Large intestine (tissue), 3 donors: ENCODE data around the gene ATP11B. TPM values are rescaled to one million over a fixed set of nuclear protein-coding genes. Genes with fewer than 3 reads are reported as not detected.

ENCODE experiments used
- DNase-seq, 2 donors: peaks; one replicate each; pipeline versions ENCODE4 v3.0.0 to v3.0.0-alpha.2; 2013
- H3K27ac ChIP-seq: one replicate; pipeline ENCODE4 v1.5.1; 2013; ENCODE audit warnings: low read length
- H3K27me3 ChIP-seq: 2 replicates; pipeline ENCODE4 v1.6.1; 2013; ENCODE audit warnings: low read length; ENCODE audit not compliant: control insufficient read depth, insufficient read depth
- H3K36me3 ChIP-seq: 2 replicates; pipeline ENCODE4 v1.6.1; 2013; ENCODE audit warnings: low read length; ENCODE audit not compliant: control insufficient read depth, insufficient read depth
- H3K4me1 ChIP-seq: one replicate; pipeline ENCODE4 v1.6.1; 2013; ENCODE audit warnings: low read length; ENCODE audit not compliant: control insufficient read depth, insufficient read depth
- H3K4me3 ChIP-seq: one replicate; pipeline ENCODE4 v1.5.1; 2013; ENCODE audit warnings: low read length
- H3K9me3 ChIP-seq: one replicate; pipeline ENCODE4 v1.6.1; 2013; ENCODE audit warnings: mild to moderate bottlenecking, low read depth, low read length, moderate library complexity; ENCODE audit not compliant: control insufficient read depth
- WGBS: methylation state at CpG from one replicate; pipeline ENCODE4 v1.1.5; 2013; ENCODE audit warnings: low lambda C conversion rate; ENCODE audit not compliant: insufficient coverage; 5-methylcytosine and 5-hydroxymethylcytosine counted together
- polyA plus RNA-seq: library from polyadenylated mRNA; unstranded; fragments of 120-200 nt; gene quantifications from one replicate; pipeline ENCODE4 v1.2.1, GENCODE V29; 2013

Gene ATP11B
- polyA plus RNA-seq, 1 donor: 48.5 TPM

- Histone ChIP-seq H3K36me3 (no peaks in the 10 kb centered on the region), H3K27ac (peak overlapping the region; percentile 22), H3K9me3 (no peaks in the 10 kb centered on the region), H3K4me1 (peaks cover 6% of the 10 kb centered on the region), H3K4me3 (no peak overlapping the region), H3K27me3 (no peaks in the 10 kb centered on the region)
- 20% methylated on average over 1 of the region's 9 CpGs for WGBS
- peak; percentile 45 to 73 for DNase-seq
Observed at GRCh38 chr3:182920515-182921084, 127.3 kb downstream of the ATP11B start.

GRCh38 chr3:182921665-182922355, 128.5 kb downstream of the ATP11B start:
- H3K9me3 ChIP-seq: no peaks in the 10 kb centered on the region
- 94% methylated on average over 2 of the region's 4 CpGs for WGBS
- H3K4me3 ChIP-seq: no peak overlapping the region
- DNase-seq: no peak
- H3K27me3 ChIP-seq: no peaks in the 10 kb centered on the region
- peaks cover 6% of the 10 kb centered on the region for H3K4me1 ChIP-seq
- H3K27ac ChIP-seq: no peak overlapping the region
- H3K36me3 ChIP-seq: no peaks in the 10 kb centered on the region

- Histone ChIP-seq H3K9me3 (no peaks in the 10 kb centered on the region), H3K4me1 (peaks cover 5% of the 10 kb centered on the region), H3K27me3 (no peaks in the 10 kb centered on the region), H3K27ac (no peak overlapping the region), H3K36me3 (no peaks in the 10 kb centered on the region), H3K4me3 (no peak overlapping the region)
- no CpG with 5 or more reads among the region's 4 CpGs for WGBS
- no peak for DNase-seq
Observed at GRCh38 chr3:182925330-182925943, 132.1 kb downstream of the ATP11B start.

GRCh38 chr3:182925944-182926337, 132.6 kb downstream of the ATP11B start:
- no peaks in the 10 kb centered on the region for H3K9me3 ChIP-seq
- 100% methylated on average over 1 of the region's 3 CpGs for WGBS
- no peaks in the 10 kb centered on the region for H3K36me3 ChIP-seq
- H3K27me3 ChIP-seq: no peaks in the 10 kb centered on the region
- no peak overlapping the region for H3K4me3 ChIP-seq
- peaks cover under 1% of the 10 kb centered on the region for H3K4me1 ChIP-seq
- no peak overlapping the region for H3K27ac ChIP-seq
- no peak for DNase-seq

- no peak overlapping the region for H3K27ac ChIP-seq
- H3K36me3 ChIP-seq: peaks cover 4% of the 10 kb centered on the region
- no peaks in the 10 kb centered on the region for H3K4me1 ChIP-seq
- H3K27me3 ChIP-seq: no peaks in the 10 kb centered on the region
- WGBS: no CpG with 5 or more reads among the region's 3 CpGs
- peaks cover 5% of the 10 kb centered on the region for H3K9me3 ChIP-seq
- H3K4me3 ChIP-seq: no peak overlapping the region
- no peak for DNase-seq
Observed at GRCh38 chr3:182935803-182936202, 142.5 kb downstream of the ATP11B start.

GRCh38 chr3:182936239-182936917, 143.1 kb downstream of the ATP11B start:
- H3K9me3 ChIP-seq: peaks cover 5% of the 10 kb centered on the region
- DNase-seq: no peak
- no peak overlapping the region for H3K4me3 ChIP-seq
- no peaks in the 10 kb centered on the region for H3K27me3 ChIP-seq
- no peak overlapping the region for H3K27ac ChIP-seq
- H3K36me3 ChIP-seq: peaks cover 4% of the 10 kb centered on the region
- H3K4me1 ChIP-seq: no peaks in the 10 kb centered on the region
- WGBS: no CpG with 5 or more reads among the region's 4 CpGs

- DNase-seq: no peak
- 100% methylated on average over 1 of the region's 1 CpG for WGBS
- Histone ChIP-seq H3K27ac (no peak overlapping the region), H3K4me3 (no peak overlapping the region), H3K4me1 (no peaks in the 10 kb centered on the region), H3K36me3 (peaks cover 4% of the 10 kb centered on the region), H3K9me3 (peaks cover 2% of the 10 kb centered on the region), H3K27me3 (no peaks in the 10 kb centered on the region)
Observed at GRCh38 chr3:182936918-182937285, 143.6 kb downstream of the ATP11B start.

GRCh38 chr3:182937293-182938051, 144.2 kb downstream of the ATP11B start:
- Histone ChIP-seq H3K9me3 (no peaks in the 10 kb centered on the region), H3K36me3 (peaks cover 4% of the 10 kb centered on the region), H3K27ac (no peak overlapping the region), H3K27me3 (no peaks in the 10 kb centered on the region), H3K4me1 (no peaks in the 10 kb centered on the region), H3K4me3 (no peak overlapping the region)
- DNase-seq: no peak
- WGBS: 80% methylated on average over 1 of the region's 3 CpGs

GRCh38 chr3:182940266-182940808, 147.0 kb downstream of the ATP11B start:
- Histone ChIP-seq H3K36me3 (peaks cover 9% of the 10 kb centered on the region), H3K9me3 (no peaks in the 10 kb centered on the region), H3K4me3 (no peak overlapping the region), H3K4me1 (no peaks in the 10 kb centered on the region), H3K27me3 (no peaks in the 10 kb centered on the region), H3K27ac (no peak overlapping the region)
- 100% methylated on average over 2 of the region's 4 CpGs for WGBS
- DNase-seq: no peak

- H3K4me3 ChIP-seq: no peak overlapping the region
- H3K36me3 ChIP-seq: peaks cover 17% of the 10 kb centered on the region
- no peak overlapping the region for H3K27ac ChIP-seq
- no peak for DNase-seq
- WGBS: 91% methylated on average over 3 of the region's 3 CpGs
- H3K9me3 ChIP-seq: no peaks in the 10 kb centered on the region
- no peaks in the 10 kb centered on the region for H3K27me3 ChIP-seq
- no peaks in the 10 kb centered on the region for H3K4me1 ChIP-seq
Observed at GRCh38 chr3:182941719-182942118, 148.4 kb downstream of the ATP11B start.
